GM12878 (cell line): ENCODE measurements around the gene PPL. TPM values are rescaled to one million over a fixed set of nuclear protein-coding genes. Genes with fewer than 3 reads are reported as not detected.

Source experiments
- ATAC-seq: fragments of 200-7000 bp; cut with Tn5 transposase; 3 replicates; pipeline ENCODE4 v1.9.1; 2020; ENCODE audit warnings: mild to moderate bottlenecking, moderate library complexity
- BruUV-seq: library from RNA; stranded (reverse); fragments of 400-500 nt; replicated peaks from 2 replicates; lab custom pipeline; 2021; lab: Mats Ljungman, UMichigan
- CTCF ChIA-PET: fragments of 300-600 bp; sonication (Branson Sonifier 250); formaldehyde crosslinking; extraction: SDS; loops from one replicate; lab custom pipeline; 2021; ENCODE audit warnings: inconsistent platforms; lab: Yijun Ruan, JAX
- POLR2A ChIA-PET: fragments of 350-600 bp; formaldehyde crosslinking; extraction: SDS; loops from one replicate; lab custom pipeline; 2021; ENCODE audit warnings: inconsistent platforms; lab: Charles Lee
- RAD21 ChIA-PET: fragments of 300-600 bp; sonication (Branson Sonifier 250); formaldehyde crosslinking; loops from one replicate; lab custom pipeline; 2023; ENCODE audit warnings: antibody characterized with exemption; ENCODE audit not compliant: unreplicated experiment; lab: Charles Lee
- SMC1A ChIA-PET: fragments of 300-600 bp; sonication (Branson Sonifier 250); formaldehyde crosslinking; loops from one replicate; lab custom pipeline; 2023; ENCODE audit not compliant: unreplicated experiment, uncharacterized antibody; lab: Charles Lee
- DNase-seq: peaks from one replicate; pipeline ENCODE4 v3.0.0-alpha.2; 2011; ENCODE audit warnings: low read depth, low spot score
- FAIRE-seq: peaks from 3 replicates; lab custom pipeline; 2011; peaks lifted over from hg19 to GRCh38; lab: Jason Lieb, UNC
- H2AFZ ChIP-seq: 2 replicates; pipeline ENCODE4 v1.6.0; 2011; ENCODE audit warnings: low read depth, low read length, control low read depth; ENCODE audit not compliant: control insufficient read depth
- H3K27ac ChIP-seq: 2 replicates; pipeline ENCODE4 v1.5.1; 2011; ENCODE audit warnings: control low read depth; ENCODE audit not compliant: control insufficient read depth, insufficient read depth
- H3K27me3 ChIP-seq, 2 experiments: replicated peaks in 1 of 2; 2 replicates each; pipeline versions ENCODE4 v1.6.0 to v1.6.1; 2011; ENCODE audit warnings: low read length in 1 of 2; ENCODE audit not compliant: control insufficient read depth in 2 of 2, insufficient read depth in 2 of 2
- H3K36me3 ChIP-seq, 2 experiments: 2 replicates each; pipeline ENCODE4 v1.5.1; 2011; ENCODE audit warnings: low read length in 1 of 2; ENCODE audit not compliant: control insufficient read depth in 2 of 2, insufficient read depth in 2 of 2
- H3K4me1 ChIP-seq: 2 replicates; pipeline ENCODE4 v1.6.1; 2011; ENCODE audit warnings: mild to moderate bottlenecking, low read length, moderate library complexity, mixed read lengths; ENCODE audit not compliant: control insufficient read depth, insufficient read depth
- H3K4me2 ChIP-seq: 2 replicates; pipeline ENCODE4 v1.6.0; 2011; ENCODE audit warnings: control low read depth; ENCODE audit not compliant: control insufficient read depth, insufficient read depth
- H3K4me3 ChIP-seq: fragments of 200-600 bp; sonication (generic); 2 replicates; pipeline ENCODE4 v1.5.1; 2016
- H3K79me2 ChIP-seq: 2 replicates; pipeline ENCODE4 v1.6.0; 2011; ENCODE audit warnings: low read length; ENCODE audit not compliant: control insufficient read depth, insufficient read depth
- H3K9ac ChIP-seq: 2 replicates; pipeline ENCODE4 v1.8.0; 2011; ENCODE audit warnings: low read length, control low read depth, mixed read lengths; ENCODE audit not compliant: control insufficient read depth, insufficient read depth
- H3K9me3 ChIP-seq: replicated peaks from 3 replicates; pipeline ENCODE4 v1.5.1; 2011; ENCODE audit warnings: mild to moderate bottlenecking, low read length; ENCODE audit not compliant: control insufficient read depth, insufficient read depth
- H4K20me1 ChIP-seq: 2 replicates; pipeline ENCODE4 v1.6.0; 2011; ENCODE audit not compliant: control insufficient read depth, insufficient read depth
- ATF3 ChIP-seq: IDR thresholded peaks from 2 replicates; pipeline ENCODE4 v1.6.1; 2011; ENCODE audit warnings: low read depth, mild to moderate bottlenecking, low read length, moderate library complexity, borderline replicate concordance; ENCODE audit errors: extremely low read depth
- CBFB ChIP-seq: IDR thresholded peaks from 2 replicates; pipeline ENCODE4 v1.6.1; 2016; ENCODE audit warnings: antibody characterized with exemption, low read depth
- CHD1 ChIP-seq: IDR thresholded peaks from 2 replicates; pipeline ENCODE4 v1.6.1; 2012; ENCODE audit warnings: low read depth, low read length, improper control_type of control experiment
- CHD2 ChIP-seq: IDR thresholded peaks from 2 replicates; pipeline ENCODE4 v1.6.1; 2011; ENCODE audit warnings: low read depth, low read length, improper control_type of control experiment, borderline replicate concordance
- DPF2 ChIP-seq: fragments of 450-650 bp; IDR thresholded peaks from 2 replicates; pipeline ENCODE4 v1.6.1; 2017; ENCODE audit warnings: mild to moderate bottlenecking
- IKZF2 ChIP-seq, 2 experiments: fragments of 450-650 bp; IDR thresholded peaks; 2 replicates each; pipeline ENCODE4 v1.6.1; 2017; ENCODE audit warnings: mild to moderate bottlenecking in 2 of 2, moderate library complexity in 2 of 2
- JUNB ChIP-seq: IDR thresholded peaks from 2 replicates; pipeline ENCODE4 v1.6.1; 2016; ENCODE audit warnings: antibody characterized with exemption, mild to moderate bottlenecking
- KDM1A ChIP-seq: fragments of 200-600 bp; sonication (generic); IDR thresholded peaks from 2 replicates; pipeline ENCODE4 v1.6.1; 2016; ENCODE audit warnings: borderline replicate concordance
- MTA3 ChIP-seq: IDR thresholded peaks from 2 replicates; pipeline ENCODE4 v1.6.1; 2012; ENCODE audit warnings: low read length, inconsistent platforms, borderline replicate concordance
- MXI1 ChIP-seq: fragments of 150-350 bp; IDR thresholded peaks from 2 replicates; pipeline ENCODE4 v1.6.1; 2011; ENCODE audit warnings: low read depth, mild to moderate bottlenecking, inconsistent platforms, low read length, improper control_type of control experiment
- NFYA ChIP-seq: IDR thresholded peaks from 2 replicates; pipeline ENCODE4 v1.6.1; 2011; ENCODE audit warnings: low read depth, mild to moderate bottlenecking, low read length, improper control_type of control experiment, borderline replicate concordance
- NFYB ChIP-seq: IDR thresholded peaks from 2 replicates; pipeline ENCODE4 v1.6.1; 2011; ENCODE audit warnings: low read depth, mild to moderate bottlenecking, low read length, improper control_type of control experiment, moderate library complexity; ENCODE audit not compliant: insufficient read depth
- POLR2A ChIP-seq: IDR thresholded peaks from 2 replicates; pipeline ENCODE4 v1.6.1; 2011; ENCODE audit warnings: low read depth, mild to moderate bottlenecking, low read length
- TBL1XR1 ChIP-seq: IDR thresholded peaks from 2 replicates; pipeline ENCODE4 v1.6.1; 2012; ENCODE audit warnings: low read depth, low read length, improper control_type of control experiment
- ZBTB33 ChIP-seq: fragments of 450-650 bp; IDR thresholded peaks from 2 replicates; pipeline ENCODE4 v1.6.1; 2017; ENCODE audit warnings: mild to moderate bottlenecking
- WGBS: methylation state at CpG from one replicate; pipeline ENCODE4 v1.1.6; 2016; ENCODE audit warnings: low lambda C conversion rate; ENCODE audit not compliant: insufficient replicate concordance, insufficient coverage; ENCODE audit errors: missing lambda C conversion rate; 5-methylcytosine and 5-hydroxymethylcytosine counted together
- in situ Hi-C: fragments of 300-500 bp; cut with MboI; formaldehyde crosslinking; loops from 9 replicates; pipeline ENCODE4 v1.14.3; 2018; ENCODE audit warnings: mixed read lengths
- intact Hi-C: fragments of 100-400 bp; cut with micrococcal nuclease; formaldehyde crosslinking; loops from one replicate; pipeline ENCODE4 v1.14.2; 2022; ENCODE audit not compliant: unreplicated experiment
- polyA plus RNA-seq, 11 experiments: library from polyadenylated mRNA; depleted of rRNA in 4 of 11; unstranded in 6 of 11; stranded (reverse) in 5 of 11; fragments of >200 nt; fragmentation: Nextera tagmentation in 4 of 11; fragmentation: Illumina TruSeq in 1 of 11; extraction: Ambion mirVana in 4 of 11; extraction: Trizol in 1 of 11; gene quantifications; 1 replicate in 1 of 11; 2 replicates in 10 of 11; pipeline versions ENCODE4 v1.2.1 to v1.2.3, GENCODE V29; 2011 to 2016; ENCODE audit warnings: inconsistent platforms in 2 of 11, missing spikeins in 2 of 11, low read depth in 1 of 11
- total RNA-seq, 4 experiments: library from RNA; depleted of rRNA in 3 of 4; stranded (reverse); fragments of >200 nt in 3 of 4; fragmentation: Illumina TruSeq in 1 of 4; extraction: Trizol in 1 of 4; gene quantifications; 2 replicates each; pipeline versions ENCODE4 v1.2.1 to v1.2.3, GENCODE V29; 2013 to 2021

The PPL gene
- total and polyA plus RNA-seq, 10 of the 15 experiments (the other 5 are each of a cell fraction or from before 2014, with no cell fraction given), result 0.03 to 0.47 (median 0.05) TPM; not detected in 2

DNA sequence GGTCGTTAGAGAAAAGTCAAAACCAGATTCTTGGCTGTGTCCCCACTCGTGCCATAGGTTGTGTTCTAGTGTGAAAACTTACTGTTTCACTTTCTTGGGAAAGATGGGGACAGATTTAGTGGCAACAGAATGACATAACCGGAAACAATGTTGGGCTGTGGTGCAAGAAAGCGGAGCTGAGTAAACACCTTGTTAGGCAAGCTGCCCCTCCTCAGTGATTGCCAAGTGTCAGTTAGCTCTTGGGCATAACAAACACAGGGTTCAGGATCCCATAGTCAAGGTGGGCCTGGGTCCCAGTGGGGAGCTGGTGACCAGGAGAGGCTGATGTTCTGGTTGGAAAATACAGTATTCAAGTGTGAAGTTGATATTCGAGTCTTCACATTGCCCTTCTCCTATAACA is 74.3 kb downstream of the PPL start:
- H3K79me2 ChIP-seq, result no peaks in the 10 kb centered on the region; the same call in none of the 2 replicates

More for the DNA sequence above, 74.3 kb downstream of the PPL start:
- H3K4me2 ChIP-seq, result no peak overlapping the region
- ChIA-PET POLR2A (no interaction called here), SMC1A (no interaction called here), CTCF (interaction anchor here (0.6 to 1.4 kb wide), 2 partner anchors 46 to 94 kb away, joined by 3 to 4 read pairs; no protein-coding TSS in a partner anchor), RAD21 (no interaction called here)
- no peak overlapping the region for H2AFZ ChIP-seq
- no peak for FAIRE-seq
- H3K27ac ChIP-seq, result no peak overlapping the region
- TF ChIP-seq TBL1XR1, result no peak
- no peak for TF ChIP-seq JUNB
- TF ChIP-seq CHD2, result no peak
- no peak for TF ChIP-seq DPF2
- no peak for TF ChIP-seq MXI1
- no peak for TF ChIP-seq CHD1
- no peak for TF ChIP-seq ZBTB33
- TF ChIP-seq NFYB, result no peak
- no peak for TF ChIP-seq ATF3
- no peak for TF ChIP-seq MTA3
- no peak for TF ChIP-seq NFYA
- no peak for TF ChIP-seq POLR2A
- no peak for TF ChIP-seq KDM1A
- no peak for TF ChIP-seq CBFB
- TF ChIP-seq IKZF2 (IDR thresholded peaks at IDR 0.05), result no peak
- ATAC-seq, result no peak
- no peak for DNase-seq
- 76% methylated on average over 5 of the region's 5 CpGs for WGBS
- H4K20me1 ChIP-seq, result no peaks in the 10 kb centered on the region; the same call in 1 of the 2 replicates
- no peaks in the 10 kb centered on the region for H3K27me3 ChIP-seq
- BruUV-seq, result no TSS peak
- no peak overlapping the region for H3K4me3 ChIP-seq
- in situ Hi-C loops (no loop called here), intact Hi-C loops (no loop called here)
- no peaks in the 10 kb centered on the region for H3K4me1 ChIP-seq
- H3K9me3 ChIP-seq, result no peaks in the 10 kb centered on the region
- no peak overlapping the region for H3K9ac ChIP-seq
- peaks cover 21% of the 10 kb centered on the region in 2 experiments for H3K36me3 ChIP-seq
